ENCODE measurements around the gene OLFML2B.

- no peak for TF ChIP-seq ZNF132 (tag by site-specific recombination; IDR thresholded peaks at IDR 0.05; ENCODE audit: borderline replicate concordance)
- TF ChIP-seq ZNF138 (tag by site-specific recombination; IDR thresholded peaks at IDR 0.05; ENCODE audit: borderline replicate concordance), result no peak
- no peak for TF ChIP-seq EGR2 (tag by site-specific recombination; IDR thresholded peaks at IDR 0.05; ENCODE audit: low read depth)
- no peak for TF ChIP-seq CTCF (tag by site-specific recombination; IDR thresholded peaks at IDR 0.05)
- no peak for TF ChIP-seq ZNF449 (tag by site-specific recombination; IDR thresholded peaks at IDR 0.05)
- no peak for TF ChIP-seq ZNF768 (tag by site-specific recombination; IDR thresholded peaks at IDR 0.05)
- TF ChIP-seq PRDM6 (tag by site-specific recombination; IDR thresholded peaks at IDR 0.05), result no peak
- TF ChIP-seq ZNF830 (tag by site-specific recombination; IDR thresholded peaks at IDR 0.05; ENCODE audit: low read depth), result no peak
- TF ChIP-seq SP2 (tag by site-specific recombination; IDR thresholded peaks at IDR 0.05), result no peak
Observed at GRCh38 chr1:162015196-162015595, 8.5 kb downstream of the OLFML2B start.

All from HEK293 (cell line).